ENCODE measurements around the gene ZNF385D.
A peak's percentile ranks its signal among the peaks of the same experiment; 100 is the strongest.

Gene ZNF385D

GRCh38 chr3:21778715-21779114 lies 27.7 kb upstream of the ZNF385D start:
- H3K4me1 ChIP-seq (ENCODE audit: insufficient read depth, low read length) = no peaks in the 10 kb centered on the region
- no peak overlapping the region for H3K9ac ChIP-seq (ENCODE audit: low read depth, low read length)
- no peaks in the 10 kb centered on the region for H3K9me3 ChIP-seq (ENCODE audit: control insufficient read depth, insufficient read depth, low read length)
- H3K36me3 ChIP-seq (ENCODE audit: insufficient read depth, low read length) = no peaks in the 10 kb centered on the region

GRCh38 chr3:21777821-21778220 lies 26.8 kb upstream of the ZNF385D start:
- Histone ChIP-seq H3K36me3 (ENCODE audit: insufficient read depth, low read length) (no peaks in the 10 kb centered on the region), H3K9ac (ENCODE audit: low read depth, low read length) (no peak overlapping the region), H3K9me3 (ENCODE audit: control insufficient read depth, insufficient read depth, low read length) (no peaks in the 10 kb centered on the region), H3K4me1 (ENCODE audit: insufficient read depth, low read length) (no peaks in the 10 kb centered on the region)

GRCh38 chr3:21766002-21766401 lies 15.0 kb upstream of the ZNF385D start:
- Histone ChIP-seq H3K9ac (ENCODE audit: low read depth, low read length) (no peak overlapping the region), H3K9me3 (ENCODE audit: control insufficient read depth, insufficient read depth, low read length) (no peaks in the 10 kb centered on the region), H3K36me3 (ENCODE audit: insufficient read depth, low read length) (no peaks in the 10 kb centered on the region), H3K4me1 (ENCODE audit: insufficient read depth, low read length) (no peaks in the 10 kb centered on the region)

- H3K4me1 ChIP-seq (ENCODE audit: insufficient read depth, low read length) = no peaks in the 10 kb centered on the region
- no peaks in the 10 kb centered on the region for H3K9me3 ChIP-seq (ENCODE audit: control insufficient read depth, insufficient read depth, low read length)
- H3K36me3 ChIP-seq (ENCODE audit: insufficient read depth, low read length) = no peaks in the 10 kb centered on the region
- no peak overlapping the region for H3K9ac ChIP-seq (ENCODE audit: low read depth, low read length)
Measured at GRCh38 chr3:21755896-21756295, 4.9 kb upstream of the ZNF385D start.

- Histone ChIP-seq H3K9ac (ENCODE audit: low read depth, low read length) (no peak overlapping the region), H3K4me1 (ENCODE audit: insufficient read depth, low read length) (peaks cover 3% of the 10 kb centered on the region; the same call in 1 of the 2 replicates), H3K36me3 (ENCODE audit: insufficient read depth, low read length) (no peaks in the 10 kb centered on the region), H3K9me3 (ENCODE audit: control insufficient read depth, insufficient read depth, low read length) (no peaks in the 10 kb centered on the region)
Measured at GRCh38 chr3:21754839-21755238, 3.8 kb upstream of the ZNF385D start.

GRCh38 chr3:21752749-21753347 lies 1.8 kb upstream of the ZNF385D start:
- H3K36me3 ChIP-seq (ENCODE audit: insufficient read depth, low read length) = no peaks in the 10 kb centered on the region
- H3K9me3 ChIP-seq (ENCODE audit: control insufficient read depth, insufficient read depth, low read length) = no peaks in the 10 kb centered on the region

GRCh38 chr3:21751886-21752285 lies 876 bp upstream of the ZNF385D start:
- H3K9ac ChIP-seq (ENCODE audit: low read depth, low read length) = no peak overlapping the region; the same call in 1 of the 2 replicates
- H3K36me3 ChIP-seq (ENCODE audit: insufficient read depth, low read length) = no peaks in the 10 kb centered on the region
- no peaks in the 10 kb centered on the region for H3K9me3 ChIP-seq (ENCODE audit: control insufficient read depth, insufficient read depth, low read length)
- peaks cover 3% of the 10 kb centered on the region; the same call in 1 of the 2 replicates for H3K4me1 ChIP-seq (ENCODE audit: insufficient read depth, low read length)

More at GRCh38 chr3:21752749-21753347, 1.8 kb upstream of the ZNF385D start:
- Histone ChIP-seq H3K9ac (ENCODE audit: low read depth, low read length) (no peak overlapping the region), H3K4me1 (ENCODE audit: insufficient read depth, low read length) (peaks cover 3% of the 10 kb centered on the region; the same call in 1 of the 2 replicates)

GRCh38 chr3:21750080-21750696 lies 822 bp downstream of the ZNF385D start:
- Histone ChIP-seq H3K9ac (ENCODE audit: low read depth, low read length) (peak overlapping the region; percentile 64), H3K36me3 (ENCODE audit: insufficient read depth, low read length) (no peaks in the 10 kb centered on the region), H3K4me1 (ENCODE audit: insufficient read depth, low read length) (peaks cover 3% of the 10 kb centered on the region; the same call in 1 of the 2 replicates), H3K9me3 (ENCODE audit: control insufficient read depth, insufficient read depth, low read length) (no peaks in the 10 kb centered on the region)

- no peaks in the 10 kb centered on the region for H3K36me3 ChIP-seq (ENCODE audit: insufficient read depth, low read length)
- H3K9me3 ChIP-seq (ENCODE audit: control insufficient read depth, insufficient read depth, low read length) = no peaks in the 10 kb centered on the region
- no peak overlapping the region for H3K9ac ChIP-seq (ENCODE audit: low read depth, low read length)
- H3K4me1 ChIP-seq (ENCODE audit: insufficient read depth, low read length) = peaks cover 3% of the 10 kb centered on the region; the same call in 1 of the 2 replicates
Measured at GRCh38 chr3:21747966-21748555, 2.9 kb downstream of the ZNF385D start.

GRCh38 chr3:21747376-21747775 lies 3.6 kb downstream of the ZNF385D start:
- Histone ChIP-seq H3K9me3 (ENCODE audit: control insufficient read depth, insufficient read depth, low read length) (no peaks in the 10 kb centered on the region), H3K36me3 (ENCODE audit: insufficient read depth, low read length) (no peaks in the 10 kb centered on the region), H3K9ac (ENCODE audit: low read depth, low read length) (no peak overlapping the region)

GRCh38 chr3:21745966-21746365 lies 5.0 kb downstream of the ZNF385D start:
- Histone ChIP-seq H3K9me3 (ENCODE audit: control insufficient read depth, insufficient read depth, low read length) (no peaks in the 10 kb centered on the region), H3K36me3 (ENCODE audit: insufficient read depth, low read length) (no peaks in the 10 kb centered on the region), H3K4me1 (ENCODE audit: insufficient read depth, low read length) (peaks cover 3% of the 10 kb centered on the region; the same call in 1 of the 2 replicates), H3K9ac (ENCODE audit: low read depth, low read length) (no peak overlapping the region)

More at GRCh38 chr3:21747376-21747775, 3.6 kb downstream of the ZNF385D start:
- H3K4me1 ChIP-seq (ENCODE audit: insufficient read depth, low read length) = peaks cover 3% of the 10 kb centered on the region; the same call in 1 of the 2 replicates

- Histone ChIP-seq H3K4me1 (ENCODE audit: insufficient read depth, low read length) (no peaks in the 10 kb centered on the region), H3K36me3 (ENCODE audit: insufficient read depth, low read length) (no peaks in the 10 kb centered on the region), H3K9ac (ENCODE audit: low read depth, low read length) (no peak overlapping the region), H3K9me3 (ENCODE audit: control insufficient read depth, insufficient read depth, low read length) (no peaks in the 10 kb centered on the region)
Measured at GRCh38 chr3:21744793-21745192, 6.2 kb downstream of the ZNF385D start.

GRCh38 chr3:21738935-21739702 lies 11.9 kb downstream of the ZNF385D start:
- Histone ChIP-seq H3K36me3 (ENCODE audit: insufficient read depth, low read length) (no peaks in the 10 kb centered on the region), H3K9ac (ENCODE audit: low read depth, low read length) (no peak overlapping the region), H3K9me3 (ENCODE audit: control insufficient read depth, insufficient read depth, low read length) (no peaks in the 10 kb centered on the region), H3K4me1 (ENCODE audit: insufficient read depth, low read length) (no peaks in the 10 kb centered on the region; the same call in 1 of the 2 replicates)

GRCh38 chr3:21738283-21738682 lies 12.7 kb downstream of the ZNF385D start:
- no peaks in the 10 kb centered on the region for H3K36me3 ChIP-seq (ENCODE audit: insufficient read depth, low read length)
- no peaks in the 10 kb centered on the region for H3K9me3 ChIP-seq (ENCODE audit: control insufficient read depth, insufficient read depth, low read length)
- H3K4me1 ChIP-seq (ENCODE audit: insufficient read depth, low read length) = no peaks in the 10 kb centered on the region; the same call in 1 of the 2 replicates
- no peak overlapping the region for H3K9ac ChIP-seq (ENCODE audit: low read depth, low read length)

Data from ES-I3 (cell line).